Measurements from ENCODE around the gene SHB. TPM values are rescaled to one million over a fixed set of nuclear protein-coding genes. Genes with fewer than 3 reads are reported as not detected.

SHB gene
- total RNA-seq, 2 donors from 2014 or later: 33.9 to 39.9 TPM

GRCh38 chr9:37984672-37985611 is 84.1 kb downstream of the SHB start:
- no peak for TF ChIP-seq CTCF (IDR thresholded peaks at IDR 0.05)
- H3K36me3 ChIP-seq: no peaks in the 10 kb centered on the region
- DNase-seq (ENCODE audit: low spot score): no peak
- peaks cover 0 to 55% of the 10 kb centered on the region in 2 donors for H3K4me1 ChIP-seq
- no peaks in the 10 kb centered on the region for H3K9me3 ChIP-seq
- peak overlapping the region; percentile 55 to 65 for H3K27ac ChIP-seq
- no peaks in the 10 kb centered on the region for H3K27me3 ChIP-seq
- no peak overlapping the region for H3K4me3 ChIP-seq

GRCh38 chr9:37984278-37984671 is 84.8 kb downstream of the SHB start:
- no peak overlapping the region for H3K4me3 ChIP-seq
- peaks cover 0 to 53% of the 10 kb centered on the region in 2 donors for H3K4me1 ChIP-seq
- TF ChIP-seq CTCF (IDR thresholded peaks at IDR 0.05): no peak
- H3K27me3 ChIP-seq: no peaks in the 10 kb centered on the region
- no peak for DNase-seq (ENCODE audit: low spot score)
- no peaks in the 10 kb centered on the region for H3K9me3 ChIP-seq
- no peaks in the 10 kb centered on the region for H3K36me3 ChIP-seq
- peak overlapping the region; percentile 55 to 65 for H3K27ac ChIP-seq

DNA sequence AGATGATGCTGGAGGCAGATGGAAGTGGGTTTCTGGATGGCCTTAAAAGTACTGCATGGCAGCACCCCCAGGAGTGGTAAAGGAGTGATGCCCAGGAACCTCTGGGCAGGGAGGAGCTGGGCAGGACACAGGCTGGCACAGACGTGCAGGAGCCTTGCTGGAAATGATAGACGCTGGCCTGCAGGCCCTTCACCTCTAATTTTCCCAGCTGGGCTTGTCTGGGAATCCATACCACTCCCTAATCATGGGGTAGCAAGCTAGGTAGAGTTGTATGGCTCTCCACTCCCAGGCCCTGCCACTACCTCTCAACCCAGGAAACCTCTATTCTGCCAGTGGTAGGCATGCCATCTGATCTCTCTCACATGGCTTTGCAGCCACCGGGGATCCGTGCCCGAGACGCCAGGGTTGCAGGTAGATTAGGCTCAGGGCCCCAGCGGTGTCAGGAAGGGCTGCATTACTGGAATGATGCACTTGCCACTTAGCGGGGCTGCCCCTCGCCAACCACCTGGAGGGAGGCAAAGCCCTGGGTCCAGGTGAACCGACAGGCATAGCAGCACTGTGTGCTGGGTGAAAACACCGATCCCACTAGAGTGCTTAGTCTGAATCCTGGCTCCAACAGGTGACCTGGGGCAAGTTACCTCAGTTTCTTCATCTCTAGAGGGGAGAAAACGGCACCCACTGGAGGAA is 85.5 kb downstream of the SHB start:
- no peaks in the 10 kb centered on the region for H3K9me3 ChIP-seq
- peaks cover 0 to 45% of the 10 kb centered on the region in 2 donors for H3K4me1 ChIP-seq
- H3K36me3 ChIP-seq: no peaks in the 10 kb centered on the region
- DNase-seq (ENCODE audit: low spot score): no peak
- H3K4me3 ChIP-seq: no peak overlapping the region
- no peak for TF ChIP-seq CTCF (IDR thresholded peaks at IDR 0.05)
- no peaks in the 10 kb centered on the region for H3K27me3 ChIP-seq
- H3K27ac ChIP-seq: peak overlapping the region in 1 of 2 donors; percentile 65

DNA sequence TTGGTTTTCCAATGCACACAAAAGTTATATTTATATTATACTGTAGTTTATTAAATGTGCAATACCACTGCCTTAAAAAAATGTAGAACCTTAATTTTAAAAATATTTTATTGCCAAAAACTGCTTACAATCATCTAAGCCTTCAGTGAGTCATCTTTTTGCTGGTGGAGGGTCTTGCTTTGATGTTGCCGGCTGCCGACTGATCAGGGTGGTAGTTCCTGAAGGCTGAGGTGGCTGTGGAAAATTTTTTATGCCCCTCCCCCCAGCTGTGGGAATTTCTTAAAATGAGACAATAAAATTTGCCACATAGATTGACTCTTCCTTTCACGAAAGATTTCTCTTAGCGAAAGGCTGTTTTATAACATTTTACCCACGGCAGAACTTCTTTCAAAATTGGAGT is 89.2 kb downstream of the SHB start:
- Histone ChIP-seq H3K4me3 (no peak overlapping the region), H3K27ac (no peak overlapping the region), H3K9me3 (no peaks in the 10 kb centered on the region), H3K36me3 (no peaks in the 10 kb centered on the region), H3K27me3 (no peaks in the 10 kb centered on the region), H3K4me1 (peaks cover 0 to 31% of the 10 kb centered on the region in 2 donors)
- no peak for DNase-seq (ENCODE audit: low spot score)
- TF ChIP-seq CTCF (IDR thresholded peaks at IDR 0.05): no peak

DNA sequence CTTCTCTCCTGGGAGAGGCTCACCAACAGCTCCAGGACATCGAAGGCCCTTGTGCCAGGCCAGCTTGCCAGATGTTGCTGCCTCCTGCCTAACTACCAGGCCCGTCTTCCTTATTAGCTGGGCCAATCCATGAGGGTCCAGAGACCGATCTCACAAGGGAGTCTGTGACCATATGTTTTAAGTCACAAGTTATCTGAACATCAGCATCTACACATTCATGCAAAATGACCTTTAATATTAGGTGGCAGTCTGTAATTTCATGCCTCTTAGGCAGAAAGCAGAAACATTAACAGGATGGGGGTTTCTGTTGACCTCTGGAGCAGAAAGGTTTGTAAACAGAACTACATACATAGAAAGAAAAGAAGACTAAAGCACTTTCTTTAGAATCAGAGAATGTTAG is 90.0 kb downstream of the SHB start:
- no peak for DNase-seq (ENCODE audit: low spot score)
- no peak for TF ChIP-seq CTCF (IDR thresholded peaks at IDR 0.05)

More for the DNA sequence above, 90.0 kb downstream of the SHB start:
- Histone ChIP-seq H3K27me3 (no peaks in the 10 kb centered on the region), H3K9me3 (no peaks in the 10 kb centered on the region), H3K4me1 (peaks cover 0 to 23% of the 10 kb centered on the region in 2 donors), H3K4me3 (no peak overlapping the region), H3K36me3 (peaks cover 5% of the 10 kb centered on the region), H3K27ac (no peak overlapping the region)
